Measurements from ENCODE around the gene ZNRF3.
"Not testable (repeated sequence)": the region's sequence is repeated elsewhere in the genome, so short reads cannot be mapped to it uniquely, and the experiment has no call there.

The ZNRF3 gene

GRCh38 chr22:29014773-29015172, 131.4 kb downstream of the ZNRF3 start:
- in situ Hi-C loops (cut with MboI; ENCODE audit: low pct_unique_long_range_greater_than_20kb, low sequenced_read_pairs) = no loop called here
- no peak for DNase-seq

- no peak for DNase-seq
- in situ Hi-C loops (cut with MboI; ENCODE audit: low pct_unique_long_range_greater_than_20kb, low sequenced_read_pairs) = no loop called here
Measured at GRCh38 chr22:29016067-29016938, 132.9 kb downstream of the ZNRF3 start.

DNA sequence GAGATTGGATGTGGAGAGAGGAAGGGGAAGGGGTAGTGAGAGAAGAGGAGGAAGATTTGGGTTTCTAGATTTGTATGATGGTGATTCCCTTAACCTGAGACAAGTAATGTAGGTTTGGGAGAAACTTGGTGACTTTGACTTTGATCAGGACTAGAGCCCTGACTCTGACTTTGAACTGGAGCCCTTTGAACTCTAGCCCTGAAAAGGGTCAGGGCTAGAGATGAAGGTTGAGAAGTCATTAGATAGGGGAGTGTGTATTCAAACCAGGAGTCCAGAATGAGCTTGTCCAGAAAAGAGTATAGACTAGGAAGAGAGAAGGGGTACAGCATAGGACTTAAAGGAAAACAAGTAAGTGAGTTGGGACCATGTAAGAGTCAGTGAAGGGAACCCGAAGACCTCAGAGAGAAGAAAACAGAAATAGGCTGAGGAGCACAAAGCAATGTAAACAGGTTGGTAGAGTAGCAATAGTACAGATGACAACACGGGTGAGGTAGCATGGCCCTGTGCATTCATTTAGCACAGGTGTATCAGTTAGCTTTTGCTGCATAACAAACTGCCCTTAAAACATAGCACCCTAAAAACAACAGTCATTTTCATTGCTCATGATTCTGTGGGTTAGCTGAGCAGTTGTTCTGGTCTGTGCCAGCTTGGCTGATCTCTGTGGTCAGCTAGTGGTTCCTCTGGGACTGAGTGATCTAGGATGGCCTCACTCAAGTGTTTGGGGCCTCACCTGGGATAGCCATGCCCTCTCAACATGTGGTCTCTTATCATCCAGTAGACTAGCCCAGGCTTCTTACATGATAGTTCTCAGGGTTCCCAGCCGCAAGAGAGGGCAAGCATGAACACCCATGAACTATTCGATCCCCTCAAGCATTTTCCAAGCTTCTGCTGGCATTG, 135.2 kb downstream of the ZNRF3 start:
- DNase-seq = no peak

GRCh38 chr22:29022101-29022817, 138.9 kb downstream of the ZNRF3 start:
- in situ Hi-C loops (cut with MboI; ENCODE audit: low pct_unique_long_range_greater_than_20kb, low sequenced_read_pairs) = no loop called here
- DNase-seq = no peak

More for the DNA sequence above, 135.2 kb downstream of the ZNRF3 start:
- in situ Hi-C loops (cut with MboI; ENCODE audit: low pct_unique_long_range_greater_than_20kb, low sequenced_read_pairs) = no loop called here

GRCh38 chr22:29023172-29023796, 139.9 kb downstream of the ZNRF3 start:
- in situ Hi-C loops (cut with MboI; ENCODE audit: low pct_unique_long_range_greater_than_20kb, low sequenced_read_pairs) = no loop called here
- DNase-seq = no peak

- in situ Hi-C loops (cut with MboI; ENCODE audit: low pct_unique_long_range_greater_than_20kb, low sequenced_read_pairs) = no loop called here
- DNase-seq = no peak
Measured at GRCh38 chr22:29026579-29026978, 143.2 kb downstream of the ZNRF3 start.

DNA sequence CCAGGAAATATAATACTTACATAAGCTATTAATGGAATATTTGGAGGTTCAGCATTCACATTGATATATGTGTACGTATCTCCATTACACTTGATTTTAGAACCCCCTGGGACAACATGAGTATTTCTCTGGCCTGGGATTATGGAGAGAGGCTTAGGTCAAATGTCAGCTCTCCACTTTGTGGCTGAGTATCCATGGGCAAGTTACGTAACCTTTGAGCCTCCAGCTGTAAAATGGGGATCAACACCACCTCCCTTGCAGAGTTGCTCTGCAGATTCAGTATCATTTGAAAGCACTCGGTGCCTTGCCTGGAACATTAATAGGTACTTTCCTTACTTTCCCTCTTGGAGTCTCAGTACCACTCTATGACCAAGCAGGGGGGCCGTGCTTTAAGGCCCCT, 145.1 kb downstream of the ZNRF3 start:
- in situ Hi-C loops (cut with MboI; ENCODE audit: low pct_unique_long_range_greater_than_20kb, low sequenced_read_pairs) = no loop called here
- DNase-seq = no peak

GRCh38 chr22:29029202-29030000, 146.0 kb downstream of the ZNRF3 start:
- no peak for DNase-seq

GRCh38 chr22:29030016-29030617, 146.7 kb downstream of the ZNRF3 start:
- DNase-seq = no peak
- in situ Hi-C loops (cut with MboI; ENCODE audit: low pct_unique_long_range_greater_than_20kb, low sequenced_read_pairs) = loop anchor here (10.0 kb wide), 1 partner anchor 175 kb away; no protein-coding TSS in a partner anchor

More at GRCh38 chr22:29029202-29030000, 146.0 kb downstream of the ZNRF3 start:
- in situ Hi-C loops (cut with MboI; ENCODE audit: low pct_unique_long_range_greater_than_20kb, low sequenced_read_pairs) = no loop called here

DNA sequence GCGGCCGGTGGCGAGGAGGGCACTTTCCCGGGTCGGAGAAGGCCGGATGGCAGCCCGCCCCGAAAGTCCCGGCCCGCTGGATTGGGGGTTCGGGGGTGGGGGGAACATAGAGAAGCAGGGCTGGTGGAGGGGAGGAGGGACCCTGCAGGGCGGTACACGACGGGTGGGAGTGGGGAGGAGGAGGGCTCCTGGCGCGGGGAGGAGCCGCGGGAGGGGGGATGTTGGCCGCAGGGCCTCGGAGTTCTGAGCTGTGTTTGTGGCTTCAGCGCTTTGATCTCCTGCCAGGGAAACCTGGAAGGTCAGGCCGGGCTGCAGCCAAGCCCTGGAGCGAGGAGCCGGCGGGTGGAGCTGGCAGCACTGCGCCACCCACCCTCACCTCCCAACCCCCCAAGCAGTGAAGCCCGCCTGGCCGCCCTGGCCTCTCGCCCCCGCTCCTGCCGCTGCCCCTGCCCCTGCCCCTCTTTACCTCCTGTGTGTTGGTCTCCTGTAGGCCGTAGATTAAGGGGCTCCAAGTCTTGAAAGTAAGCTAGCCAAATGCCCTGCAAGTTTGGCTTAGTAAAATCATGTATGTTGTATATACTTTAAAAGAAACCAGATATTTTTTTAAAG, 147.3 kb downstream of the ZNRF3 start:
- in situ Hi-C loops (cut with MboI; ENCODE audit: low pct_unique_long_range_greater_than_20kb, low sequenced_read_pairs) = loop anchor here (10.0 kb wide), 1 partner anchor 176 kb away; no protein-coding TSS in a partner anchor
- no peak for DNase-seq

DNA sequence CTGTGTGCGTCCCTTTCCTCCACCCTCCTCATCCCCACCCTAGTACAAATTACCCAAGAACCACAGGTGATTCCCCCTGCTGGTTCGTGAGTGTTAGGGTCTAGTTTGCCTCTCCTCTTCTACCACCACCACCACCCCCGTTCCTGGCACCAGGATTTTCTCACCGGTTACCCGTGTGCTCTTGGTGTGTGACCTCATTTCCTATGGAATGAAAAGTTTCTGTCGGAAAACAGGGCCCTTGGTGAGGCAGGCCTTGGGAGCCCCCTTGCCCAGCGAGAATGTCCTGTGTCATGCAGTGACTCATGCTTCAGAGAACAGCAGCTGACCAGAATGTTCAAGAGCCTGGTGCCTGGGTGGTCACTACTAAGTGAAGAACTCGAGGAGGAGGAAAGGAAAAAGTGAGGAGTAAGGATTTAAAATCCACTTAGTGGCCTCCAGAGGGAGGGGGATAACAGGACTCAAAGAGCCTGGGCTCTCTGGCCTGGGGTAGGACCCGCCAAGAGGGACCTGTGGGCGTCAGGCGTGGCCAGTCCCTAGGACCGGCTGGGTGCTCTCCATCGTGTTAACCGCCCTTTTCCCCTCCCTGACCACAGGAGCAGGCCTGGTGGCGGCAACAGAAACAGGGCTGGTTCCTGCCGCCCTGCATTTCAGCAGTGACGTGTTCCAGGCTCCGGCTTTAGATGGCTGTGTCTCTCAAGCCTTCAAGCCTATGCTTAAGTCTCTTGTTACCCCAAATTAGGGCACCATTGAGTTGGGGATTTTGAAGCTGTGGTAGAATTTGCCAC, 148.0 kb downstream of the ZNRF3 start:
- DNase-seq = no peak
- in situ Hi-C loops (cut with MboI; ENCODE audit: low pct_unique_long_range_greater_than_20kb, low sequenced_read_pairs) = loop anchor here (10.0 kb wide), 1 partner anchor 177 kb away; no protein-coding TSS in a partner anchor

- in situ Hi-C loops (cut with MboI; ENCODE audit: low pct_unique_long_range_greater_than_20kb, low sequenced_read_pairs) = loop anchor here (10.0 kb wide), 1 partner anchor 177 kb away; no protein-coding TSS in a partner anchor
- no peak for DNase-seq
Measured at GRCh38 chr22:29032014-29032475, 148.7 kb downstream of the ZNRF3 start.

DNA sequence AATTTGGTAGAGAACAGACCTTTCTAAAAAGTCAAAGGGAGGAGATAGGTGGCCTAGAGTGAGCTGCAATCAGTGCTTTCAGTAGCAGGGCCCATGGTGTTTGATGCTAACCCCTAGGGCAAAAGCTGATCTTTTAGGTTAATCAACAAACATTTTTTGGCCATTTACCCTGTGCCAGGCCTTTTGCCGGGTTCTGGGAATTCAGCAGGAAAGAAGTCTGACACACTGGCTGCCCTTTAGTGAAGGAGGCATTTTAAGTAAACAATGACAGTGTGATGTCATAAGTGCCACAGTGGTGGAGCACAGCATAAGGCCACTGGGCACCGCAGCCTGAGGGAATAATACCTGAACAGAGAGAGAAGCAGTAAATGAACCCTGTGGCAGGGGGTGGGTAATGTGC, 149.2 kb downstream of the ZNRF3 start:
- in situ Hi-C loops (cut with MboI; ENCODE audit: low pct_unique_long_range_greater_than_20kb, low sequenced_read_pairs) = loop anchor here (10.0 kb wide), 1 partner anchor 178 kb away; no protein-coding TSS in a partner anchor

DNA sequence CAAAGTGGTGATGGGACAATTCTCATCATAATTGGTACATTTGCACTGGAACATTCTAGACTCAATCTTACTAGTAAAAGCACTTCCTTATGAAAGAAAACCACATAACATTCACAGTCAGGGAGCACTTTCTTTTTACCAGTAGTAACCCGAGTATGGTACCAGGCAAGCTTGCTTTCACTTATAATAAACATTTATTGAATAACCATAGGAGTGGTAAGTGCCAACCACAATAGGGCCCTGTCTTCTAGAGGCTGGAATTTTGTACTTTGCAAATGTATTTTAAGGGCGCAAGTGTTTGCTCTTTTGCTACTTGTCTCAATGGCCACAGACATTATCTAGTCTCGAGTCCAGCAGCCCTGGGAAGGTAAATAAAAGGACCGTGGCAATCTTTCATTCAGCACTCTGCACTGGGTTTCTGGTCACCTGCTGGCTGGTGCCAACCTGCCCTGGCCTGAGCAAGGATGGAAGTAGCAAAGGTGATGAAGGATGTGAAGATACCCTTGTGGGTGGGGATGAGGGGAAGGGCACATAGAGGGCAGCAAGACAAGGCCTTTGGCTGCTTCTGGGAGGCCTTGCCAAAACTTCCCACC, 154.1 kb downstream of the ZNRF3 start:
- in situ Hi-C loops (cut with MboI; ENCODE audit: low pct_unique_long_range_greater_than_20kb, low sequenced_read_pairs) = loop anchor here (10.0 kb wide), 1 partner anchor 183 kb away; no protein-coding TSS in a partner anchor
- DNase-seq = no peak

More for the DNA sequence above, 149.2 kb downstream of the ZNRF3 start:
- DNase-seq = no peak

DNA sequence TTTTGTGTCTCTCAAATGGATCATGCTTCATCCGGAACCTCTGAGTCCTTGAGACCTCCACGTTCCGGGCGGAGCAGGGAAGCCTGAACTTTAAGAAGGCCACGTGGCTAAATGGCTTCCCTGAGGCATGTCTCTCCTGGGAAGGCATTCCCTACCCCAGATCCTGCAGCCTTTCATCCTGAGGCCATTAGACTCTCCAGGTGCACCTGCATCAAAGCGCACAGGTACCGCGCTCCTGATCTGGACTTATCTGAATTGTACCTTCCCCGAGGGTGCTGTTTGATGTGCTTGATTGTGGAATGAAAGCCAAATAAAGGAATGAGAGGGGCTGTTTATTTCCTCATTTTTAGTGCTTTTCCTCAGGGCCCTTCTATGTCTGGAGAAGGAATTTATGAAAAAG, 155.8 kb downstream of the ZNRF3 start:
- no peak for DNase-seq
- in situ Hi-C loops (cut with MboI; ENCODE audit: low pct_unique_long_range_greater_than_20kb, low sequenced_read_pairs) = loop anchor here (10.0 kb wide), 1 partner anchor 184 kb away; no protein-coding TSS in a partner anchor

GRCh38 chr22:29039684-29040083, 156.3 kb downstream of the ZNRF3 start:
- not testable (repeated sequence) for DNase-seq
- in situ Hi-C loops (cut with MboI; ENCODE audit: low pct_unique_long_range_greater_than_20kb, low sequenced_read_pairs) = loop anchor here (10.0 kb wide), 1 partner anchor 185 kb away; no protein-coding TSS in a partner anchor
